ES-I3 (cell line): ENCODE results near the gene TOR4A.

Experiments used
- H3K36me3 ChIP-seq: 2 replicates; pipeline ENCODE4 v1.6.1; 2013; ENCODE audit warnings: mild to moderate bottlenecking, low read length, control low read depth, moderate library complexity; ENCODE audit not compliant: insufficient read depth
- H3K4me1 ChIP-seq: 2 replicates; pipeline ENCODE4 v1.6.1; 2013; ENCODE audit warnings: mild to moderate bottlenecking, control low read depth, low read length; ENCODE audit not compliant: insufficient read depth
- H3K9ac ChIP-seq: 2 replicates; pipeline ENCODE4 v1.6.1; 2013; ENCODE audit warnings: low read depth, mild to moderate bottlenecking, low read length, moderate library complexity
- H3K9me3 ChIP-seq: 2 replicates; pipeline ENCODE4 v1.6.1; 2013; ENCODE audit warnings: mild to moderate bottlenecking, low read length, moderate library complexity; ENCODE audit not compliant: control insufficient read depth, insufficient read depth

TOR4A gene

GRCh38 chr9:137277329-137278041 is at the start of gene TOR4A:
Gene TOR4A, plus strand, starts transcription at chr9:137277726. Its CDS starts 964 bp downstream, at chr9:137278690.
- Histone ChIP-seq H3K9me3 (no peaks in the 10 kb centered on the region), H3K36me3 (no peaks in the 10 kb centered on the region), H3K9ac (peak within 1 kb of the TSS; percentile 81), H3K4me1 (peaks cover 12% of the 10 kb centered on the region; the same call in 1 of the 2 replicates)

GRCh38 chr9:137227853-137228505 is 49.5 kb upstream of the TOR4A start:
- no peaks in the 10 kb centered on the region for H3K4me1 ChIP-seq

GRCh38 chr9:137228506-137228967 is 49.0 kb upstream of the TOR4A start:
- no peaks in the 10 kb centered on the region for H3K36me3 ChIP-seq
- H3K9ac ChIP-seq = no peak overlapping the region
- no peaks in the 10 kb centered on the region for H3K9me3 ChIP-seq
- no peaks in the 10 kb centered on the region for H3K4me1 ChIP-seq

More at GRCh38 chr9:137227853-137228505, 49.5 kb upstream of the TOR4A start:
- Histone ChIP-seq H3K36me3 (no peaks in the 10 kb centered on the region), H3K9ac (no peak overlapping the region), H3K9me3 (no peaks in the 10 kb centered on the region)

- no peaks in the 10 kb centered on the region for H3K9me3 ChIP-seq
- H3K4me1 ChIP-seq = no peaks in the 10 kb centered on the region
- H3K9ac ChIP-seq = no peak overlapping the region
- H3K36me3 ChIP-seq = no peaks in the 10 kb centered on the region
Measured at GRCh38 chr9:137228968-137229896, 48.3 kb upstream of the TOR4A start.

- no peaks in the 10 kb centered on the region for H3K9me3 ChIP-seq
- H3K36me3 ChIP-seq = no peaks in the 10 kb centered on the region
- H3K4me1 ChIP-seq = no peaks in the 10 kb centered on the region
- no peak overlapping the region for H3K9ac ChIP-seq
Measured at GRCh38 chr9:137229903-137230704, 47.4 kb upstream of the TOR4A start.

- H3K4me1 ChIP-seq = no peaks in the 10 kb centered on the region; the same call in 1 of the 2 replicates
- no peaks in the 10 kb centered on the region for H3K36me3 ChIP-seq
- H3K9me3 ChIP-seq = no peaks in the 10 kb centered on the region
- no peak within 1 kb of the TSS for H3K9ac ChIP-seq
Measured at GRCh38 chr9:137230705-137231371, 46.7 kb upstream of the TOR4A start, which contains the start of gene SLC34A3. Gene SLC34A3, plus strand, starts transcription at chr9:137230901. Its CDS starts 802 bp downstream, at chr9:137231703.

- peaks cover 4% of the 10 kb centered on the region; the same call in 1 of the 2 replicates for H3K4me1 ChIP-seq
- no peaks in the 10 kb centered on the region for H3K36me3 ChIP-seq
- H3K9me3 ChIP-seq = no peaks in the 10 kb centered on the region
- H3K9ac ChIP-seq = no peak overlapping the region
Measured at GRCh38 chr9:137231372-137232039, 46.0 kb upstream of the TOR4A start.

GRCh38 chr9:137232101-137232500 is 45.4 kb upstream of the TOR4A start:
- no peaks in the 10 kb centered on the region for H3K36me3 ChIP-seq
- peaks cover 10% of the 10 kb centered on the region; the same call in 1 of the 2 replicates for H3K4me1 ChIP-seq
- H3K9ac ChIP-seq = no peak overlapping the region
- H3K9me3 ChIP-seq = no peaks in the 10 kb centered on the region

GRCh38 chr9:137232510-137232909 is 45.0 kb upstream of the TOR4A start:
- Histone ChIP-seq H3K4me1 (peaks cover 12% of the 10 kb centered on the region; the same call in 1 of the 2 replicates), H3K36me3 (no peaks in the 10 kb centered on the region), H3K9ac (no peak overlapping the region), H3K9me3 (no peaks in the 10 kb centered on the region)

GRCh38 chr9:137233143-137233980 is 44.2 kb upstream of the TOR4A start:
- peaks cover 12% of the 10 kb centered on the region; the same call in 1 of the 2 replicates for H3K4me1 ChIP-seq
- H3K36me3 ChIP-seq = no peaks in the 10 kb centered on the region
- no peaks in the 10 kb centered on the region for H3K9me3 ChIP-seq
- H3K9ac ChIP-seq = no peak overlapping the region

GRCh38 chr9:137234055-137234697 is 43.4 kb upstream of the TOR4A start:
- Histone ChIP-seq H3K9ac (no peak overlapping the region), H3K9me3 (no peaks in the 10 kb centered on the region), H3K4me1 (peaks cover 12% of the 10 kb centered on the region; the same call in 1 of the 2 replicates), H3K36me3 (no peaks in the 10 kb centered on the region)
